Measurements from ENCODE around the gene KIN. TPM values are rescaled to one million over a fixed set of nuclear protein-coding genes. Genes with fewer than 3 reads are reported as not detected.

KIN gene
- polyA plus RNA-seq, 1 of the 3 experiments (the other 2 are of a cell fraction) = 3.2 TPM

GRCh38 chr10:7734821-7735220, 53.0 kb downstream of the KIN start:
- TF ChIP-seq POLR2AphosphoS5 (IDR thresholded peaks at IDR 0.05; ENCODE audit: low read depth, low read length) = no peak
- no peak for TF ChIP-seq MAX (IDR thresholded peaks at IDR 0.05; ENCODE audit: low read depth)
- no peak for TF ChIP-seq REST (IDR thresholded peaks at IDR 0.05; ENCODE audit: low read depth, low read length)
- TF ChIP-seq ELF1 (IDR thresholded peaks at IDR 0.05) = no peak
- no peak for TF ChIP-seq EP300 (IDR thresholded peaks at IDR 0.05; ENCODE audit: borderline replicate concordance in 1 of 2, low read depth in 1 of 2, low read length in 1 of 2)

GRCh38 chr10:7722927-7723529, 64.8 kb downstream of the KIN start:
- Histone ChIP-seq H3K9me3 (no peaks in the 10 kb centered on the region), H3K79me2 (ENCODE audit: insufficient read depth) (no peaks in the 10 kb centered on the region), H3K4me3 (ENCODE audit: low read depth in 2 of 2, low read length in 1 of 2) (no peak overlapping the region), H2AFZ (ENCODE audit: low read depth) (no peak overlapping the region), H3K9ac (no peak overlapping the region), H4K20me1 (ENCODE audit: insufficient read depth) (no peaks in the 10 kb centered on the region), H3K27ac (ENCODE audit: low read depth in 2 of 2, low read length in 1 of 2) (no peak overlapping the region), H3K9me2 (no peaks in the 10 kb centered on the region), H3F3A (replicated peaks; ENCODE audit: insufficient read depth) (no peaks in the 10 kb centered on the region), H3K4me1 (ENCODE audit: control insufficient read depth in 1 of 2, insufficient read depth in 2 of 2, low read depth in 1 of 2, low read length in 1 of 2) (no peaks in the 10 kb centered on the region), H3K36me3 (replicated peaks in 1 of 2; ENCODE audit: control insufficient read depth in 1 of 2, insufficient read depth in 2 of 2, low read length in 1 of 2) (no peaks in the 10 kb centered on the region), H3K4me2 (no peak overlapping the region), H3K27me3 (ENCODE audit: insufficient read depth) (no peaks in the 10 kb centered on the region; the same call in 1 of the 2 replicates)
- 51% methylated on average over 18 of the region's 18 CpGs for WGBS (ENCODE audit: low lambda C conversion rate)
- ChIA-PET POLR2A (no interaction called here), CTCF (interaction anchor here (0.5 kb wide), 1 partner anchor 1373 kb away, joined by 3 read pairs; no protein-coding TSS in a partner anchor)
- DNase-seq = no peak
- no peak for TF ChIP-seq MEF2A (IDR thresholded peaks at IDR 0.05; ENCODE audit: borderline replicate concordance, low read depth)
- no peak for TF ChIP-seq FOXM1 (IDR thresholded peaks at IDR 0.05; ENCODE audit: low read depth)
- TF ChIP-seq CTCF (IDR thresholded peaks at IDR 0.05) = no peak
- TF ChIP-seq PBX3 (IDR thresholded peaks at IDR 0.05) = no peak
- TF ChIP-seq MXI1 (IDR thresholded peaks at IDR 0.05; ENCODE audit: low read depth, low read length) = no peak
- TF ChIP-seq EP300 (IDR thresholded peaks at IDR 0.05; ENCODE audit: borderline replicate concordance in 1 of 2, low read depth in 1 of 2, low read length in 1 of 2) = no peak
- TF ChIP-seq USF2 (IDR thresholded peaks at IDR 0.05; ENCODE audit: borderline replicate concordance, low read depth, low read length) = no peak
- no peak for TF ChIP-seq NRF1 (IDR thresholded peaks at IDR 0.05; ENCODE audit: low read depth, low read length)
- TF ChIP-seq TAF1 (IDR thresholded peaks at IDR 0.05; ENCODE audit: borderline replicate concordance, low read depth, low read length) = no peak
- TF ChIP-seq TEAD4 (IDR thresholded peaks at IDR 0.05; ENCODE audit: borderline replicate concordance, insufficient read depth) = no peak
- no peak for TF ChIP-seq FOSL2 (IDR thresholded peaks at IDR 0.05; ENCODE audit: borderline replicate concordance, low read depth)
- TF ChIP-seq IRF3 (IDR thresholded peaks at IDR 0.05; ENCODE audit: low read depth, low read length) = no peak
- no peak for TF ChIP-seq RXRA (IDR thresholded peaks at IDR 0.05; ENCODE audit: borderline replicate concordance, low read depth)

More at GRCh38 chr10:7734821-7735220, 53.0 kb downstream of the KIN start:
- Histone ChIP-seq H3K4me3 (ENCODE audit: low read depth in 2 of 2, low read length in 1 of 2) (no peak overlapping the region), H3K36me3 (replicated peaks in 1 of 2; ENCODE audit: control insufficient read depth in 1 of 2, insufficient read depth in 2 of 2, low read length in 1 of 2) (no peaks in the 10 kb centered on the region), H3F3A (replicated peaks; ENCODE audit: insufficient read depth) (no peaks in the 10 kb centered on the region), H3K79me2 (ENCODE audit: insufficient read depth) (no peaks in the 10 kb centered on the region), H3K4me2 (no peak overlapping the region), H3K27me3 (ENCODE audit: insufficient read depth) (no peaks in the 10 kb centered on the region), H3K9me3 (no peaks in the 10 kb centered on the region), H3K9ac (no peak overlapping the region), H3K27ac (ENCODE audit: low read depth in 2 of 2, low read length in 1 of 2) (no peak overlapping the region), H4K20me1 (ENCODE audit: insufficient read depth) (no peaks in the 10 kb centered on the region), H2AFZ (ENCODE audit: low read depth) (no peak overlapping the region), H3K4me1 (ENCODE audit: control insufficient read depth in 1 of 2, insufficient read depth in 2 of 2, low read depth in 1 of 2, low read length in 1 of 2) (no peaks in the 10 kb centered on the region), H3K9me2 (no peaks in the 10 kb centered on the region)
- no peak for DNase-seq
- POLR2A ChIA-PET = no interaction called here
- 87% methylated on average over 10 of the region's 13 CpGs for WGBS (ENCODE audit: low lambda C conversion rate)
- CTCF ChIA-PET = no interaction called here

Measured in SK-N-SH (cell line).